H1 (cell line): ENCODE data around the gene CPA2. TPM values are rescaled to one million over a fixed set of nuclear protein-coding genes. Genes with fewer than 3 reads are reported as not detected.

Source experiments
- CTCF ChIA-PET: fragments of 300-600 bp; sonication (Branson Sonifier 250); formaldehyde crosslinking; loops from one replicate; lab custom pipeline; 2021; ENCODE audit not compliant: partially characterized antibody; lab: Charles Lee
- POLR2A ChIA-PET: fragments of 300-600 bp; sonication (Branson Sonifier 250); formaldehyde crosslinking; loops from one replicate; lab custom pipeline; 2021; ENCODE audit warnings: inconsistent platforms; ENCODE audit not compliant: partially characterized antibody; lab: Charles Lee
- DNase-seq, 2 experiments: peaks; one replicate each; pipeline versions ENCODE4 v3.0.0 to v3.0.0-alpha.2; 2010 to 2022; ENCODE audit warnings: low spot score in 2 of 2, low read depth in 1 of 2, mixed read lengths in 1 of 2
- FAIRE-seq: peaks from 2 replicates; lab custom pipeline; 2011; peaks lifted over from hg19 to GRCh38; lab: Jason Lieb, UNC
- H2AFZ ChIP-seq: 2 replicates; pipeline ENCODE4 v1.8.1; 2012; ENCODE audit warnings: low read length, inconsistent platforms
- H2AK5ac ChIP-seq: 2 replicates; pipeline ENCODE4 v1.6.1; 2013; ENCODE audit warnings: low read depth, low read length
- H2BK120ac ChIP-seq: replicated peaks from 2 replicates; pipeline ENCODE3; 2013; ENCODE audit warnings: low read depth, low read length, inconsistent platforms
- H2BK12ac ChIP-seq: 2 replicates; pipeline ENCODE4 v1.6.1; 2013; ENCODE audit warnings: low read depth, low read length
- H2BK15ac ChIP-seq: 2 replicates; pipeline ENCODE4 v1.6.1; 2013; ENCODE audit warnings: low read length
- H2BK20ac ChIP-seq: 2 replicates; pipeline ENCODE4 v1.6.1; 2013; ENCODE audit warnings: low read length
- H2BK5ac ChIP-seq: 2 replicates; pipeline ENCODE4 v1.6.1; 2013; ENCODE audit warnings: low read depth, low read length
- H3K14ac ChIP-seq: 2 replicates; pipeline ENCODE4 v1.6.1; 2013; ENCODE audit warnings: inconsistent platforms; ENCODE audit not compliant: insufficient read length
- H3K18ac ChIP-seq: 2 replicates; pipeline ENCODE4 v1.6.1; 2013; ENCODE audit warnings: low read length; ENCODE audit errors: extremely low read depth
- H3K23ac ChIP-seq: 2 replicates; pipeline ENCODE4 v1.6.1; 2013; ENCODE audit warnings: inconsistent platforms; ENCODE audit not compliant: insufficient read length
- H3K23me2 ChIP-seq: 2 replicates; pipeline ENCODE4 v1.6.1; 2013; ENCODE audit warnings: low read depth, low read length
- H3K27ac ChIP-seq: 2 replicates; pipeline ENCODE4 v1.6.1; 2011; ENCODE audit warnings: low read depth, low read length, inconsistent platforms
- H3K27me3 ChIP-seq, 4 experiments: replicated peaks in 1 of 4; 1 replicate in 1 of 4; 2 replicates in 3 of 4; pipeline versions ENCODE4 v1.6.1 to v1.8.1; 2011 to 2013; ENCODE audit warnings: low read length in 3 of 4, mild to moderate bottlenecking in 3 of 4, inconsistent platforms in 2 of 4, mixed read lengths in 2 of 4, moderate library complexity in 1 of 4; ENCODE audit not compliant: control insufficient read depth in 3 of 4, insufficient read depth in 3 of 4; ENCODE audit errors: extremely low read depth in 1 of 4
- H3K36me3 ChIP-seq, 4 experiments: 2 replicates each; pipeline versions ENCODE4 v1.6.1 to v1.8.1; 2011 to 2013; ENCODE audit warnings: mild to moderate bottlenecking in 4 of 4, low read length in 3 of 4, moderate library complexity in 2 of 4, control low read depth in 1 of 4, inconsistent platforms in 1 of 4; ENCODE audit not compliant: insufficient read depth in 4 of 4, control insufficient read depth in 2 of 4
- H3K4ac ChIP-seq: replicated peaks from 2 replicates; pipeline ENCODE3; 2013; ENCODE audit warnings: low read length, low read depth, mixed read lengths, inconsistent platforms; ENCODE audit not compliant: insufficient read length
- H3K4me1 ChIP-seq, 4 experiments: replicated peaks in 1 of 4; 1 replicate in 1 of 4; 2 replicates in 3 of 4; pipeline versions ENCODE4 v1.6.1 to v1.8.1; 2011 to 2013; ENCODE audit warnings: low read length in 3 of 4, inconsistent platforms in 2 of 4, mixed read lengths in 1 of 4; ENCODE audit not compliant: insufficient read depth in 4 of 4, control insufficient read depth in 3 of 4
- H3K4me2 ChIP-seq, 2 experiments: 2 replicates each; pipeline versions ENCODE4 v1.6.1 to v1.8.1; 2011 to 2013; ENCODE audit warnings: low read depth in 2 of 2, low read length in 2 of 2, control low read depth in 1 of 2, inconsistent platforms in 1 of 2, mild to moderate bottlenecking in 1 of 2; ENCODE audit not compliant: insufficient read depth in 1 of 2
- H3K4me3 ChIP-seq, 4 experiments: fragments of 200-600, 300-600 bp in 1 of 4; sonication (generic), shearing (Covaris generic), sonication (Bioruptor Twin) in 1 of 4; 2 replicates each; pipeline versions ENCODE4 v1.5.1 to v1.8.1; 2011 to 2016; ENCODE audit warnings: low read length in 4 of 4, low read depth in 3 of 4, control low read depth in 2 of 4, inconsistent platforms in 2 of 4, mild to moderate bottlenecking in 2 of 4, mixed read lengths in 1 of 4, moderate library complexity in 1 of 4; ENCODE audit not compliant: insufficient read depth in 2 of 4; ENCODE audit errors: extremely low read depth in 1 of 4
- H3K56ac ChIP-seq: replicated peaks from 2 replicates; pipeline ENCODE3; 2013; ENCODE audit warnings: low read depth, mild to moderate bottlenecking, mixed read lengths, low read length, inconsistent platforms; ENCODE audit not compliant: insufficient read length
- H3K79me1 ChIP-seq: 2 replicates; pipeline ENCODE4 v1.6.1; 2013; ENCODE audit warnings: low read depth, low read length, control low read depth
- H3K79me2 ChIP-seq, 2 experiments: 2 replicates each; pipeline versions ENCODE4 v1.6.1 to v1.8.1; 2012 to 2013; ENCODE audit warnings: low read length in 2 of 2, mild to moderate bottlenecking in 2 of 2, inconsistent platforms in 1 of 2; ENCODE audit not compliant: insufficient read depth in 2 of 2, control insufficient read depth in 1 of 2
- H3K9ac ChIP-seq, 4 experiments: replicated peaks in 1 of 4; 1 replicate in 1 of 4; 2 replicates in 3 of 4; pipeline versions ENCODE4 v1.6.1 to v1.8.1; 2011 to 2013; ENCODE audit warnings: low read depth in 3 of 4, low read length in 3 of 4, control low read depth in 2 of 4, mild to moderate bottlenecking in 2 of 4, moderate library complexity in 2 of 4, inconsistent platforms in 1 of 4; ENCODE audit errors: extremely low read depth in 1 of 4
- H3K9me3 ChIP-seq, 2 experiments: 2 replicates each; pipeline versions ENCODE4 v1.6.1 to v1.8.1; 2012 to 2013; ENCODE audit warnings: mild to moderate bottlenecking in 2 of 2, moderate library complexity in 2 of 2, control low read depth in 1 of 2, inconsistent platforms in 1 of 2, low read depth in 1 of 2, low read length in 1 of 2, mixed read lengths in 1 of 2; ENCODE audit not compliant: insufficient read depth in 2 of 2
- H4K20me1 ChIP-seq, 2 experiments: replicated peaks in 1 of 2; 2 replicates each; pipeline versions ENCODE3 to v1.8.1; 2011 to 2013; ENCODE audit warnings: inconsistent platforms in 2 of 2, low read length in 2 of 2, mild to moderate bottlenecking in 1 of 2; ENCODE audit not compliant: insufficient read depth in 2 of 2, control insufficient read depth in 1 of 2
- H4K5ac ChIP-seq: 2 replicates; pipeline ENCODE4 v1.6.1; 2013; ENCODE audit warnings: low read length, low read depth, mixed read lengths, inconsistent platforms; ENCODE audit not compliant: insufficient read length
- H4K8ac ChIP-seq: 2 replicates; pipeline ENCODE4 v1.8.0; 2013; ENCODE audit warnings: mild to moderate bottlenecking, moderate library complexity, low read length, inconsistent platforms; ENCODE audit not compliant: insufficient read depth; ENCODE audit errors: extremely low read depth
- H4K91ac ChIP-seq: replicated peaks from 2 replicates; pipeline ENCODE3; 2013; ENCODE audit warnings: low read length, mixed read lengths, inconsistent platforms; ENCODE audit not compliant: insufficient read length
- ASH2L ChIP-seq: fragments of 200-600, 300-600 bp; sonication (generic); IDR thresholded peaks from one replicate; pipeline ENCODE4 v1.7.1; 2017; ENCODE audit warnings: low read length
- CEBPB ChIP-seq: IDR thresholded peaks from 2 replicates; pipeline ENCODE4 v1.6.1; 2012; ENCODE audit warnings: low read depth, low read length
- CHD2 ChIP-seq: IDR thresholded peaks from 2 replicates; pipeline ENCODE4 v1.6.1; 2012; ENCODE audit warnings: low read length, improper control_type of control experiment
- KDM1A ChIP-seq: fragments of 200-600, 300-600 bp; sonication (generic); IDR thresholded peaks from 2 replicates; pipeline ENCODE4 v1.7.1; 2016; ENCODE audit warnings: mild to moderate bottlenecking, low read length, borderline replicate concordance
- KDM4A ChIP-seq: IDR thresholded peaks from one replicate; pipeline ENCODE4 v1.7.1; 2012; ENCODE audit warnings: low read depth, mild to moderate bottlenecking, moderate library complexity, low read length, inconsistent platforms; ENCODE audit not compliant: severe bottlenecking
- POLR2A ChIP-seq, 2 experiments: IDR thresholded peaks; 1 replicate in 1 of 2; 2 replicates in 1 of 2; pipeline ENCODE4 v1.6.1; 2011; ENCODE audit warnings: low read depth in 2 of 2, low read length in 2 of 2, mild to moderate bottlenecking in 2 of 2; ENCODE audit errors: control extremely low read depth in 1 of 2
- RFX5 ChIP-seq: IDR thresholded peaks from 2 replicates; pipeline ENCODE4 v1.6.1; 2011; ENCODE audit warnings: low read depth, low read length, improper control_type of control experiment, borderline replicate concordance
- SAP30 ChIP-seq: fragments of 300-600 bp; sonication (generic); IDR thresholded peaks from 2 replicates; pipeline ENCODE4 v1.7.1; 2012; ENCODE audit warnings: low read length, moderate library complexity, mild to moderate bottlenecking, inconsistent platforms; ENCODE audit not compliant: insufficient read depth, insufficient replicate concordance
- TAF1 ChIP-seq: IDR thresholded peaks from 2 replicates; pipeline ENCODE4 v1.6.1; 2011; ENCODE audit warnings: mild to moderate bottlenecking, low read depth, low read length
- TAF7 ChIP-seq: optimal IDR thresholded peaks from 2 replicates; pipeline ENCODE3; 2011; ENCODE audit warnings: low read depth, mild to moderate bottlenecking, inconsistent platforms, low read length, moderate library complexity, borderline replicate concordance
- WGBS, 2 experiments: shearing (Covaris generic) in 1 of 2; methylation state at CpG; one replicate each; pipeline versions ENCODE4 v1.1.6 to v1.1.7; 2013 to 2015; ENCODE audit warnings: low lambda C conversion rate in 2 of 2, mixed read lengths in 2 of 2, inconsistent platforms in 1 of 2, low coverage in 1 of 2, missing lambda C conversion rate in 1 of 2; ENCODE audit not compliant: insufficient replicate concordance in 2 of 2, insufficient coverage in 1 of 2, insufficient read length in 1 of 2; ENCODE audit errors: extremely low coverage in 1 of 2, missing lambda C conversion rate in 1 of 2; 5-methylcytosine and 5-hydroxymethylcytosine counted together
- polyA plus RNA-seq, 7 experiments: library from polyadenylated mRNA; depleted of rRNA in 3 of 7; stranded (reverse) in 5 of 7; unstranded in 2 of 7; fragments of >200 nt in 5 of 7; fragments of 200-250 nt in 2 of 7; gene quantifications; 1 replicate in 5 of 7; 2 replicates in 1 of 7; 4 replicates in 1 of 7; pipeline versions ENCODE4 v1.2.1 to v1.2.3, GENCODE V29; 2011 to 2013; ENCODE audit warnings: missing spikeins in 2 of 7, mixed read lengths in 2 of 7
- total RNA-seq: library from RNA; stranded (reverse); fragmentation: NEBNext Ultra II Directional; extraction: Animal tissue kit (Norgen Biotek cat#: 25700); gene quantifications from 2 replicates; pipeline ENCODE4 v1.2.1, GENCODE V29; 2021

The CPA2 gene
- total and polyA plus RNA-seq, 2 of the 8 experiments (the other 6 are each of a cell fraction or from before 2014, with no cell fraction given) = 0.21 TPM; not detected in 1

- H4K20me1 ChIP-seq = no peaks in the 10 kb centered on the region
- WGBS, 2 experiments = 89% methylated on average over 8 of the region's 8 CpGs; no CpG with 5 or more reads in 1 of the 2 experiments
- H3K9me3 ChIP-seq = 0 out of 4 replicates have a peak, but pooled peaks cover 0 to 2% of the 10 kb centered on the region in 2 experiments
- no peak overlapping the region for H3K18ac ChIP-seq
- DNase-seq (no peak), FAIRE-seq (no peak)
- no peaks in the 10 kb centered on the region for H3K79me2 ChIP-seq
- H4K91ac ChIP-seq = no peak overlapping the region
- H3K27ac ChIP-seq = no peak overlapping the region
- no peak overlapping the region for H4K8ac ChIP-seq
- no peak overlapping the region for H3K9ac ChIP-seq
- no peaks in the 10 kb centered on the region for H3K4me1 ChIP-seq
- no peak overlapping the region for H2AK5ac ChIP-seq
- no peak overlapping the region for H3K4me2 ChIP-seq
- H3K4me3 ChIP-seq = no peak overlapping the region
- no peaks in the 10 kb centered on the region for H3K36me3 ChIP-seq
- H3K14ac ChIP-seq = no peak overlapping the region
- 0 out of 2 replicates have a peak overlapping the region, but pooled peaks have one; percentile 46 for H2BK15ac ChIP-seq
- H4K5ac ChIP-seq = no peak overlapping the region
- H3K4ac ChIP-seq = no peak overlapping the region
- H2BK5ac ChIP-seq = no peak overlapping the region
- POLR2A ChIA-PET = no interaction called here
- no peak overlapping the region for H2AFZ ChIP-seq
- H3K79me1 ChIP-seq = no peaks in the 10 kb centered on the region
- no peak overlapping the region for H2BK120ac ChIP-seq
- H3K27me3 ChIP-seq = no peaks in the 10 kb centered on the region
- no peak overlapping the region for H2BK20ac ChIP-seq
- no peak overlapping the region for H2BK12ac ChIP-seq
- no peaks in the 10 kb centered on the region for H3K23me2 ChIP-seq
- no peak overlapping the region for H3K23ac ChIP-seq
- no peak overlapping the region for H3K56ac ChIP-seq
- CTCF ChIA-PET = interaction anchor here (1.0 to 2.0 kb wide), 7 partner anchors 16 to 419 kb away, joined by 3 to 8 read pairs (median 3); no protein-coding TSS in a partner anchor
- TF ChIP-seq KDM1A = no peak
- no peak for TF ChIP-seq RFX5
- no peak for TF ChIP-seq TAF1
- TF ChIP-seq ASH2L = no peak
- TF ChIP-seq CHD2 = no peak
- no peak for TF ChIP-seq CEBPB
- no peak for TF ChIP-seq POLR2A (IDR thresholded peaks at IDR 0.05; ENCODE audit: control extremely low read depth in 1 of 2, low read depth in 2 of 2, low read length in 2 of 2)
- no peak for TF ChIP-seq KDM4A
- TF ChIP-seq SAP30 = no peak
- TF ChIP-seq TAF7 = no peak
Observed at GRCh38 chr7:130293521-130293920, 26.9 kb downstream of the CPA2 start.
